H9 (cell line): ENCODE measurements around the gene ENHO. TPM values are rescaled to one million over a fixed set of nuclear protein-coding genes. Genes with fewer than 3 reads are reported as not detected.

ENCODE experiments used
- DNase-seq: peaks from one replicate; pipeline ENCODE4 v3.0.0-alpha.2; 2017
- H2AFZ ChIP-seq: one replicate; pipeline ENCODE4 v1.6.1; 2013; ENCODE audit warnings: mild to moderate bottlenecking, low read length, control low read depth, moderate library complexity
- H2AK5ac ChIP-seq: 2 replicates; pipeline ENCODE4 v1.6.1; 2013; ENCODE audit warnings: low read length, control low read depth, mixed read lengths; ENCODE audit not compliant: insufficient read length
- H2BK120ac ChIP-seq: one replicate; pipeline ENCODE4 v1.6.1; 2013; ENCODE audit warnings: low read depth, mild to moderate bottlenecking, low read length, control low read depth, inconsistent platforms; ENCODE audit not compliant: poor library complexity, severe bottlenecking
- H2BK12ac ChIP-seq: 2 replicates; pipeline ENCODE4 v1.6.1; 2013; ENCODE audit warnings: low read length, control low read depth, mixed read lengths, low read depth; ENCODE audit not compliant: insufficient read length
- H2BK15ac ChIP-seq: 2 replicates; pipeline ENCODE4 v1.6.1; 2013; ENCODE audit warnings: low read depth, low read length, control low read depth
- H2BK20ac ChIP-seq: one replicate; pipeline ENCODE4 v1.6.1; 2013; ENCODE audit warnings: low read depth, mild to moderate bottlenecking, low read length, control low read depth, inconsistent platforms; ENCODE audit not compliant: poor library complexity, severe bottlenecking
- H2BK5ac ChIP-seq: 2 replicates; pipeline ENCODE4 v1.6.1; 2013; ENCODE audit warnings: low read length, control low read depth, mixed read lengths; ENCODE audit not compliant: insufficient read length
- H3K14ac ChIP-seq: 2 replicates; pipeline ENCODE4 v1.6.1; 2013; ENCODE audit warnings: low read length, control low read depth; ENCODE audit not compliant: insufficient read depth
- H3K18ac ChIP-seq: 2 replicates; pipeline ENCODE4 v1.6.1; 2013; ENCODE audit warnings: low read depth, mild to moderate bottlenecking, mixed read lengths, low read length, control low read depth; ENCODE audit not compliant: insufficient read length
- H3K23ac ChIP-seq: 2 replicates; pipeline ENCODE4 v1.6.1; 2013; ENCODE audit warnings: low read length, control low read depth, mixed read lengths, low read depth; ENCODE audit not compliant: insufficient read length
- H3K23me2 ChIP-seq: 2 replicates; pipeline ENCODE4 v1.6.1; 2013; ENCODE audit warnings: low read depth, mild to moderate bottlenecking, mixed read lengths, low read length, control low read depth; ENCODE audit not compliant: insufficient read length, poor library complexity, severe bottlenecking
- H3K27ac ChIP-seq: 2 replicates; pipeline ENCODE4 v1.5.1; 2013; ENCODE audit warnings: low read length, control low read depth, mixed read lengths, low read depth; ENCODE audit not compliant: insufficient read length
- H3K27me3 ChIP-seq: 2 replicates; pipeline ENCODE4 v1.6.1; 2013; ENCODE audit warnings: low read length, control low read depth, inconsistent platforms; ENCODE audit not compliant: insufficient read depth
- H3K4ac ChIP-seq: 2 replicates; pipeline ENCODE4 v1.6.1; 2013; ENCODE audit warnings: low read depth, mild to moderate bottlenecking, control low read depth, inconsistent platforms, low read length, moderate library complexity
- H3K4me1 ChIP-seq: 2 replicates; pipeline ENCODE4 v1.6.1; 2013; ENCODE audit warnings: low read length, control low read depth, inconsistent platforms; ENCODE audit not compliant: insufficient read depth
- H3K4me2 ChIP-seq: 2 replicates; pipeline ENCODE4 v1.6.1; 2013; ENCODE audit warnings: low read length, control low read depth, mixed read lengths; ENCODE audit not compliant: insufficient read length, insufficient read depth
- H3K56ac ChIP-seq: 2 replicates; pipeline ENCODE4 v1.6.1; 2013; ENCODE audit warnings: low read depth, mild to moderate bottlenecking, mixed read lengths, low read length, control low read depth; ENCODE audit not compliant: insufficient read length
- H3K79me1 ChIP-seq: 2 replicates; pipeline ENCODE4 v1.6.1; 2013; ENCODE audit warnings: low read depth, mild to moderate bottlenecking, moderate library complexity, low read length, control low read depth, inconsistent platforms; ENCODE audit not compliant: insufficient read depth, poor library complexity, severe bottlenecking
- H3K79me2 ChIP-seq: 2 replicates; pipeline ENCODE4 v1.6.1; 2013; ENCODE audit warnings: low read length, control low read depth, inconsistent platforms; ENCODE audit not compliant: insufficient read depth
- H3K9ac ChIP-seq: 2 replicates; pipeline ENCODE4 v1.6.1; 2013; ENCODE audit warnings: low read length, control low read depth, mixed read lengths; ENCODE audit not compliant: insufficient read length; ENCODE audit errors: extremely low read depth
- H3K9me3 ChIP-seq: one replicate; pipeline ENCODE4 v1.6.1; 2013; ENCODE audit warnings: low read depth, low read length, inconsistent platforms; ENCODE audit not compliant: control insufficient read depth
- H3T11ph ChIP-seq: one replicate; pipeline ENCODE4 v1.6.1; 2013; ENCODE audit warnings: mild to moderate bottlenecking, low read length, control low read depth, inconsistent platforms
- H4K20me1 ChIP-seq: one replicate; pipeline ENCODE4 v1.6.1; 2013; ENCODE audit not compliant: control insufficient read depth, insufficient read length, insufficient read depth
- H4K5ac ChIP-seq: 2 replicates; pipeline ENCODE4 v1.6.1; 2013; ENCODE audit warnings: low read depth, mild to moderate bottlenecking, mixed read lengths, low read length, control low read depth; ENCODE audit not compliant: insufficient read length
- H4K8ac ChIP-seq: replicated peaks from 2 replicates; pipeline ENCODE4 v1.6.1; 2013; ENCODE audit warnings: low read length, control low read depth, mixed read lengths, low read depth; ENCODE audit not compliant: insufficient read length
- H4K91ac ChIP-seq: 2 replicates; pipeline ENCODE4 v1.6.1; 2013; ENCODE audit warnings: low read depth, mild to moderate bottlenecking, moderate library complexity, mixed read lengths, low read length, control low read depth; ENCODE audit not compliant: insufficient read length
- H3K27ac Mint-ChIP-seq, 3 experiments: 2 replicates in 2 of 3; 3 replicates in 1 of 3; pipeline ENCODE4 v1.8.0; 2020 to 2021; ENCODE audit warnings: mixed read lengths in 3 of 3, mild to moderate bottlenecking in 1 of 3, moderate library complexity in 1 of 3
- H3K27me3 Mint-ChIP-seq: 2 replicates; pipeline ENCODE4 v1.8.0; 2021; ENCODE audit warnings: low read depth, mild to moderate bottlenecking, moderate library complexity, mixed read lengths
- H3K36me3 Mint-ChIP-seq, 3 experiments: 2 replicates in 2 of 3; 3 replicates in 1 of 3; pipeline ENCODE4 v1.8.0; 2020 to 2021; ENCODE audit warnings: low read depth in 3 of 3, mixed read lengths in 3 of 3; ENCODE audit not compliant: insufficient read depth in 1 of 3
- H3K4me1 Mint-ChIP-seq, 2 experiments: 2 replicates each; pipeline ENCODE4 v1.8.0; 2020; ENCODE audit warnings: mixed read lengths in 2 of 2
- H3K4me3 Mint-ChIP-seq, 2 experiments: 2 replicates in 1 of 2; 3 replicates in 1 of 2; pipeline ENCODE4 v1.8.0; 2020 to 2021; ENCODE audit warnings: mild to moderate bottlenecking in 2 of 2, mixed read lengths in 2 of 2, moderate library complexity in 1 of 2
- H3K9me3 Mint-ChIP-seq, 2 experiments: 2 replicates in 1 of 2; 3 replicates in 1 of 2; pipeline ENCODE4 v1.8.0; 2020; ENCODE audit warnings: mild to moderate bottlenecking in 2 of 2, mixed read lengths in 2 of 2, moderate library complexity in 1 of 2
- WGBS: extraction: QIAGEN DNeasy Blood & Tissue Kit; methylation state at CpG from one replicate; pipeline ENCODE4 v1.1.7; 2013; ENCODE audit warnings: missing lambda C conversion rate, low lambda C conversion rate, mixed read lengths; ENCODE audit not compliant: insufficient read length; ENCODE audit errors: extremely low coverage; 5-methylcytosine and 5-hydroxymethylcytosine counted together
- total RNA-seq: library from RNA; stranded (reverse); gene quantifications from 2 replicates; pipeline ENCODE4 v1.2.1, GENCODE V29; 2021
- TF ChIP-seq, protein P1 (sequence below): fragments of 200-600 bp; sonication (generic); conservative IDR thresholded peaks from 3 replicates; pipeline ENCODE4 v1.8.0; 2021; ENCODE audit warnings: antibody characterized with exemption, mild to moderate bottlenecking

Gene ENHO
- total RNA-seq, 1 experiment from 2014 or later, result 14.5 TPM

DNA sequence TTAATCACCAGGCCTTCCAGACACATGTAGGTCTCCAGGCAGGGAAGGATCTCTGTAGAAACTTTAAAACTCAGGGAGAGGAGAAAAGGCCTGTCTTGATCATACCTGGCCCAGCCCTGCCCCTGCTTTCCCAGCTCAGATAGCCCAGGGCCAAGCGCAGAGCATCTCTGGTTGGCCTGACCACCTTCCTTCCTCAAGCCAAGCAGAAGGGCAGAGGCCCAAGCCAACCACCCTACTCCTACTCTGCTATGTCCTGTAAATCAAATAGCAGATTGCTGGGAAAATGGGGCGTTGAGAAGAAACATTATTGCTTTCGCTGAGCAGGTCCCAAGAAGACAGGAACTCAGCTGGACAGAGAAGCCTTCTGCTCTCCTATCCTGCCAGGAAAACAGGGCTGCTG is 14.3 kb downstream of the ENHO start:
- H2AFZ ChIP-seq, result no peak overlapping the region
- TF ChIP-seq, protein P1, sequence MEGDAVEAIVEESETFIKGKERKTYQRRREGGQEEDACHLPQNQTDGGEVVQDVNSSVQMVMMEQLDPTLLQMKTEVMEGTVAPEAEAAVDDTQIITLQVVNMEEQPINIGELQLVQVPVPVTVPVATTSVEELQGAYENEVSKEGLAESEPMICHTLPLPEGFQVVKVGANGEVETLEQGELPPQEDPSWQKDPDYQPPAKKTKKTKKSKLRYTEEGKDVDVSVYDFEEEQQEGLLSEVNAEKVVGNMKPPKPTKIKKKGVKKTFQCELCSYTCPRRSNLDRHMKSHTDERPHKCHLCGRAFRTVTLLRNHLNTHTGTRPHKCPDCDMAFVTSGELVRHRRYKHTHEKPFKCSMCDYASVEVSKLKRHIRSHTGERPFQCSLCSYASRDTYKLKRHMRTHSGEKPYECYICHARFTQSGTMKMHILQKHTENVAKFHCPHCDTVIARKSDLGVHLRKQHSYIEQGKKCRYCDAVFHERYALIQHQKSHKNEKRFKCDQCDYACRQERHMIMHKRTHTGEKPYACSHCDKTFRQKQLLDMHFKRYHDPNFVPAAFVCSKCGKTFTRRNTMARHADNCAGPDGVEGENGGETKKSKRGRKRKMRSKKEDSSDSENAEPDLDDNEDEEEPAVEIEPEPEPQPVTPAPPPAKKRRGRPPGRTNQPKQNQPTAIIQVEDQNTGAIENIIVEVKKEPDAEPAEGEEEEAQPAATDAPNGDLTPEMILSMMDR, result no peak
- no peak overlapping the region for H2BK5ac ChIP-seq
- no peak overlapping the region for H3K18ac ChIP-seq
- H3K27ac Mint-ChIP-seq, result no peak overlapping the region
- H2BK120ac ChIP-seq, result no peak overlapping the region
- peaks cover 28 to 37% of the 10 kb centered on the region in 2 experiments for H3K4me1 Mint-ChIP-seq
- no peak overlapping the region for H3K14ac ChIP-seq
- H3K9me3 Mint-ChIP-seq, result no peaks in the 10 kb centered on the region
- H2BK15ac ChIP-seq, result no peak overlapping the region
- H4K5ac ChIP-seq, result no peak overlapping the region
- no peaks in the 10 kb centered on the region for H3K27me3 ChIP-seq
- H3K9ac ChIP-seq, result no peak overlapping the region
- H3K4me2 ChIP-seq, result no peak overlapping the region
- H3K36me3 Mint-ChIP-seq, result no peaks in the 10 kb centered on the region
- DNase-seq, result no peak
- H3T11ph ChIP-seq, result no peak overlapping the region
- H4K91ac ChIP-seq, result no peak overlapping the region
- peaks cover 16% of the 10 kb centered on the region; the same call in 1 of the 2 replicates for H3K4me1 ChIP-seq
- no peak overlapping the region for H3K4ac ChIP-seq
- H4K20me1 ChIP-seq, result no peaks in the 10 kb centered on the region
- H3K27me3 Mint-ChIP-seq, result peaks cover 3% of the 10 kb centered on the region; the same call in 1 of the 2 replicates
- H2BK20ac ChIP-seq, result no peak overlapping the region
- H3K56ac ChIP-seq, result no peak overlapping the region
- no peaks in the 10 kb centered on the region for H3K9me3 ChIP-seq
- no peak overlapping the region for H2AK5ac ChIP-seq
- H3K23me2 ChIP-seq, result no peaks in the 10 kb centered on the region
- H2BK12ac ChIP-seq, result no peak overlapping the region
- H3K79me1 ChIP-seq, result no peaks in the 10 kb centered on the region
- no peak overlapping the region for H3K4me3 Mint-ChIP-seq
- no peak overlapping the region for H3K23ac ChIP-seq
- no peak overlapping the region for H3K27ac ChIP-seq
- WGBS, result no CpG with 5 or more reads among the region's 3 CpGs
- H3K79me2 ChIP-seq, result no peaks in the 10 kb centered on the region
- no peak overlapping the region for H4K8ac ChIP-seq
